Measurements from ENCODE around the gene SCAMP3.
"Not testable (repeated sequence)": the region's sequence is repeated elsewhere in the genome, so short reads cannot be mapped to it uniquely, and the experiment has no call there.

SCAMP3 gene

GRCh38 chr1:155296661-155297060, 34.5 kb upstream of the SCAMP3 start:
- no peak for TF ChIP-seq CTCF (IDR thresholded peaks at IDR 0.05; ENCODE audit: low read depth, low read length, missing control alignments)
- Histone ChIP-seq H3K27me3 (replicated peaks) (peaks cover 31% of the 10 kb centered on the region), H3K36me3 (replicated peaks) (no peaks in the 10 kb centered on the region), H3K27ac (no peak overlapping the region), H3K4me3 (ENCODE audit: low read depth, low read length) (no peak overlapping the region)
- no peak for DNase-seq
- in situ Hi-C loops (cut with HindIII; ENCODE audit: low pct_ligation_motif_present, low sequenced_read_pairs), result no loop called here

- in situ Hi-C loops (cut with HindIII; ENCODE audit: low pct_ligation_motif_present, low sequenced_read_pairs), result no loop called here
- H3K27ac ChIP-seq, result no peak overlapping the region
- peaks cover 31% of the 10 kb centered on the region for H3K27me3 ChIP-seq (replicated peaks)
- H3K36me3 ChIP-seq (replicated peaks), result no peaks in the 10 kb centered on the region
- TF ChIP-seq CTCF (IDR thresholded peaks at IDR 0.05; ENCODE audit: low read depth, low read length, missing control alignments), result no peak
- H3K4me3 ChIP-seq (ENCODE audit: low read depth, low read length), result no peak overlapping the region
- DNase-seq, result no peak
Measured at GRCh38 chr1:155295942-155296267, 33.7 kb upstream of the SCAMP3 start.

- in situ Hi-C loops (cut with HindIII; ENCODE audit: low pct_ligation_motif_present, low sequenced_read_pairs), result no loop called here
- H3K4me3 ChIP-seq (ENCODE audit: low read depth, low read length), result no peak overlapping the region
- H3K36me3 ChIP-seq (replicated peaks), result no peaks in the 10 kb centered on the region
- no peak overlapping the region for H3K27ac ChIP-seq
- no peak for DNase-seq
- H3K27me3 ChIP-seq (replicated peaks), result peaks cover 31% of the 10 kb centered on the region
- TF ChIP-seq CTCF (IDR thresholded peaks at IDR 0.05; ENCODE audit: low read depth, low read length, missing control alignments), result no peak
Measured at GRCh38 chr1:155295183-155295941, 33.2 kb upstream of the SCAMP3 start.

- no peak for DNase-seq
- no peak for TF ChIP-seq CTCF (IDR thresholded peaks at IDR 0.05; ENCODE audit: low read depth, low read length, missing control alignments)
- in situ Hi-C loops (cut with HindIII; ENCODE audit: low pct_ligation_motif_present, low sequenced_read_pairs), result no loop called here
Measured at GRCh38 chr1:155294520-155295182, 32.5 kb upstream of the SCAMP3 start.

GRCh38 chr1:155293086-155293749, 31.1 kb upstream of the SCAMP3 start:
- peaks cover 31% of the 10 kb centered on the region for H3K27me3 ChIP-seq (replicated peaks)
- DNase-seq, result no peak
- no peak for TF ChIP-seq CTCF (IDR thresholded peaks at IDR 0.05; ENCODE audit: low read depth, low read length, missing control alignments)
- H3K36me3 ChIP-seq (replicated peaks), result no peaks in the 10 kb centered on the region
- in situ Hi-C loops (cut with HindIII; ENCODE audit: low pct_ligation_motif_present, low sequenced_read_pairs), result no loop called here
- no peak overlapping the region for H3K4me3 ChIP-seq (ENCODE audit: low read depth, low read length)
- H3K27ac ChIP-seq, result no peak overlapping the region

More at GRCh38 chr1:155294520-155295182, 32.5 kb upstream of the SCAMP3 start:
- H3K36me3 ChIP-seq (replicated peaks), result no peaks in the 10 kb centered on the region
- H3K27me3 ChIP-seq (replicated peaks), result peaks cover 31% of the 10 kb centered on the region
- H3K4me3 ChIP-seq (ENCODE audit: low read depth, low read length), result no peak overlapping the region
- no peak overlapping the region for H3K27ac ChIP-seq

DNA sequence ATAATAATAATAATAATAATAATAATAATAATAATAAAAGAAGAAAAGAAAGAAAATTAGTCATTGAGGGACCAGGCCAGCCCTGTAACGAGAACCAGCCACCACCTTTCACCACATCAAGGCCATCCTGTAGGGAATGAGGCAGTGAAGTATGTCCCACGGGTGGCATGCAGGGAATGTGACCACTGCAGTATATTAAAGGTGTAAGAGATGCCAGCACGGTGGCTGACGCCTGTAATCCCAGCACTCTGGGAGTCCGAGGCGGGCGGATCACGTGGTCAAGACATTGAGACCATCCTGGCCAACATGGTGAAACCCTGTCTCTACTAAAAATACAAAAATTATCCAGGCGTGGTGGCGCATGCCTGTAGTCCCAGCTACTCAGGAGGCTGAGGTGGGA, 28.8 kb upstream of the SCAMP3 start:
- peaks cover 24% of the 10 kb centered on the region for H3K27me3 ChIP-seq (replicated peaks)

More for the DNA sequence above, 28.8 kb upstream of the SCAMP3 start:
- H3K4me3 ChIP-seq (ENCODE audit: low read depth, low read length); H3K36me3 ChIP-seq (replicated peaks); H3K27ac ChIP-seq; in situ Hi-C loops (cut with HindIII; ENCODE audit: low pct_ligation_motif_present, low sequenced_read_pairs); DNase-seq: not testable (repeated sequence)

Data from brain microvascular endothelial cell (primary cell).